Kidney (tissue), 14 donors: ENCODE measurements around the gene LRRFIP1. TPM values are rescaled to one million over a fixed set of nuclear protein-coding genes. Genes with fewer than 3 reads are reported as not detected.
"Not testable (repeated sequence)": the region's sequence is repeated elsewhere in the genome, so short reads cannot be mapped to it uniquely, and the experiment has no call there.

Source experiments
- DNase-seq, 5 donors: peaks; one replicate each; pipeline ENCODE4 v3.0.0-alpha.2; 2013 to 2020
- FAIRE-seq: peaks from 2 replicates; lab custom pipeline; 2012; peaks lifted over from hg19 to GRCh38; lab: Jason Lieb, UNC
- H3K27ac ChIP-seq, 2 donors: one replicate each; pipeline ENCODE4 v1.7.0; 2013; ENCODE audit warnings: low read depth in 2 of 2, low read length in 2 of 2, inconsistent platforms in 1 of 2
- H3K27me3 ChIP-seq: one replicate; pipeline ENCODE4 v1.7.1; 2013; ENCODE audit warnings: low read length, inconsistent platforms; ENCODE audit not compliant: control insufficient read depth, insufficient read depth
- H3K36me3 ChIP-seq, 3 donors: one replicate each; pipeline versions ENCODE4 v1.7.0 to v1.7.1; 2013; ENCODE audit warnings: low read length in 3 of 3, control low read depth in 1 of 3, inconsistent platforms in 1 of 3; ENCODE audit not compliant: insufficient read depth in 3 of 3, control insufficient read depth in 2 of 3
- H3K4me1 ChIP-seq, 3 donors: one replicate each; pipeline versions ENCODE4 v1.7.0 to v1.7.1; 2013; ENCODE audit warnings: low read length in 3 of 3, inconsistent platforms in 1 of 3, low read depth in 1 of 3; ENCODE audit not compliant: control insufficient read depth in 2 of 3, insufficient read depth in 2 of 3
- H3K4me3 ChIP-seq, 3 donors: one replicate each; pipeline versions ENCODE4 v1.7.0 to v1.8.1; 2013; ENCODE audit warnings: low read length in 3 of 3, control low read depth in 1 of 3, inconsistent platforms in 1 of 3
- H3K9ac ChIP-seq, 3 donors: one replicate each; pipeline versions ENCODE4 v1.7.0 to v1.7.1; 2013; ENCODE audit warnings: low read length in 3 of 3, control low read depth in 1 of 3, inconsistent platforms in 1 of 3
- H3K9me3 ChIP-seq, 3 donors: one replicate each; pipeline versions ENCODE4 v1.7.0 to v1.7.1; 2013; ENCODE audit warnings: low read length in 3 of 3, control low read depth in 1 of 3, inconsistent platforms in 1 of 3; ENCODE audit not compliant: control insufficient read depth in 2 of 3, insufficient read depth in 1 of 3
- intact Hi-C: fragments of 100-400 bp; cut with DNase I; formaldehyde crosslinking; loops from one replicate; pipeline ENCODE4 v1.11.1; 2022
- polyA plus RNA-seq: library from polyadenylated mRNA; stranded (reverse); fragments of 350-450 nt; fragmentation: Illumina TruSeq; extraction: RNeasy Lipid Tissue Mini Kit (QIAGEN cat#74804); gene quantifications from one replicate; pipeline ENCODE4 v1.2.3, GENCODE V29; 2014; ENCODE audit warnings: low read depth, low replicate concordance; ENCODE audit not compliant: insufficient read depth
- total RNA-seq: library from RNA; stranded (reverse); fragmentation: NEBNext Ultra II Directional; extraction: Animal tissue kit (Norgen Biotek cat#: 25700); gene quantifications from one replicate; pipeline ENCODE4 v1.2.1, GENCODE V29; 2021
- TF ChIP-seq, protein P1 (sequence below): IDR thresholded peaks from 3 replicates; pipeline ENCODE4 v1.5.1; 2012; ENCODE audit warnings: mild to moderate bottlenecking, moderate library complexity, borderline replicate concordance; ENCODE audit not compliant: insufficient read depth; ENCODE audit errors: extremely low read depth
- donor health status: control.
- donor health status: control.
- donor health status: control.
- donor health status: control.
- donor health status: control.
- donor health status: DM: yes; HTN: yes; CAD: no.
- donor health status: Normal renal cell carcinoma (clear cell type).

Gene LRRFIP1
- total and polyA plus RNA-seq, 2 donors from 2014 or later: 39.1 to 204 TPM

DNA sequence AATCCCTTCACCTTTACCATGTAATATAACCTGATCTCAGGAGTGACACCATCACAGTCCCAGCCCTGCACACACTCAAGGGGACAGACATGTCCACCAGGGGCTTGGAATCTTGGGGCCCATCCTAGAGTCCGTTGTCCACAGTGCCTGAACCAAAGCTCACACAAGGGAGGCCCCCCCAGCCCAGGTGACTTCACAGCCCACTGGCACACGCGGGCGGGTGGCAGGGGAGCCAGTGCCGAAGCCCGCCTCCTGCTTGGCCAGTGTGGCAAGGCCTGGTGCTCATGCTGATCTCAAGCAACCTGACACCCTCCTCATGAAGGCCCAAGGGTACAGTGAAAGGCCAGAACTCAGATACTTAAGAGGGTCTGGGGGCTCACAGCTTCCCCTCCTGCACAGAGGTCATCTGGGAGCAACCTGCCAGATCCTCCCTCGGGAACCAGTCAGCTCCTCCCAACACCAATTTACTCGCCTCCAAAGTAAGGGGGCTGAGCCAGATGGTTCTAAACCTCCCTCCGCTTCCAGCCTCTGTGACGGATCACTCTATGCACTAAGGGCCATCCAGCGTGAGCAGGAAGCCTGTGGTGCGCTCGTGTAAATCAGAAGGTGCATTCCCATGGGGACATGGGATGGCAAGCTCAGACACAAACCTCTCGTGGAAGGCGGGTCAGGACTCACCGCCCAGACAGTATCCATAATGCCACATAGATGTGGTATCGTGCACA lies 33.6 kb upstream of the LRRFIP1 start:
- Histone ChIP-seq H3K4me1 (peaks cover 0 to 9% (median 4%) of the 10 kb centered on the region in 3 donors), H3K9ac (no peak overlapping the region), H3K27me3 (no peaks in the 10 kb centered on the region), H3K4me3 (no peak overlapping the region), H3K27ac (no peak overlapping the region), H3K9me3 (no peaks in the 10 kb centered on the region), H3K36me3 (no peaks in the 10 kb centered on the region)
- TF ChIP-seq, protein P1, sequence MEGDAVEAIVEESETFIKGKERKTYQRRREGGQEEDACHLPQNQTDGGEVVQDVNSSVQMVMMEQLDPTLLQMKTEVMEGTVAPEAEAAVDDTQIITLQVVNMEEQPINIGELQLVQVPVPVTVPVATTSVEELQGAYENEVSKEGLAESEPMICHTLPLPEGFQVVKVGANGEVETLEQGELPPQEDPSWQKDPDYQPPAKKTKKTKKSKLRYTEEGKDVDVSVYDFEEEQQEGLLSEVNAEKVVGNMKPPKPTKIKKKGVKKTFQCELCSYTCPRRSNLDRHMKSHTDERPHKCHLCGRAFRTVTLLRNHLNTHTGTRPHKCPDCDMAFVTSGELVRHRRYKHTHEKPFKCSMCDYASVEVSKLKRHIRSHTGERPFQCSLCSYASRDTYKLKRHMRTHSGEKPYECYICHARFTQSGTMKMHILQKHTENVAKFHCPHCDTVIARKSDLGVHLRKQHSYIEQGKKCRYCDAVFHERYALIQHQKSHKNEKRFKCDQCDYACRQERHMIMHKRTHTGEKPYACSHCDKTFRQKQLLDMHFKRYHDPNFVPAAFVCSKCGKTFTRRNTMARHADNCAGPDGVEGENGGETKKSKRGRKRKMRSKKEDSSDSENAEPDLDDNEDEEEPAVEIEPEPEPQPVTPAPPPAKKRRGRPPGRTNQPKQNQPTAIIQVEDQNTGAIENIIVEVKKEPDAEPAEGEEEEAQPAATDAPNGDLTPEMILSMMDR: no peak
- intact Hi-C loops: no loop called here
- FAIRE-seq: no peak
- DNase-seq: peak in 3 of 5 donors; percentile 40 to 55 (median 40)

DNA sequence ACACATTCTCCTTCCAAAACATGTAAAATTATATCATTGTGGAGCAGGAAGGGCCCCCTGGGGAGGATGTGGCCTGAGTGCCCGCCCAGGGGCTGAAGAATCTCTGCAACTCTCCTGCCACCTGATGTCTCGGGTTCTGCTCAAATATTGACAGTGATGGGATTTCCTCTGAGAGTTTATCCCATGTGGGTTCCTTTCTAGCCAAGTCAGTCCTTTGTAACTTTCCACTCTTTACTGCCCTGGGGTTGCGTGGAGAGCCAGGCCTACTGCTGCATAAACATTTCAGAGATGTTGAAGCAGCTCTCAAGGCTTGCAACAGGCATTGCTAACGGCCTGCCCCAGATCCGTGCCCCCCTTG lies 32.9 kb upstream of the LRRFIP1 start:
- FAIRE-seq: no peak
- Histone ChIP-seq H3K9ac (peak overlapping the region in 1 of 3 donors; percentile 1), H3K27me3 (no peaks in the 10 kb centered on the region), H3K4me3 (no peak overlapping the region), H3K36me3 (no peaks in the 10 kb centered on the region), H3K4me1 (peaks cover 0 to 9% (median 4%) of the 10 kb centered on the region in 3 donors), H3K27ac (no peak overlapping the region), H3K9me3 (no peaks in the 10 kb centered on the region)
- intact Hi-C loops: no loop called here
- DNase-seq: no peak
- TF ChIP-seq, protein P1: no peak

DNA sequence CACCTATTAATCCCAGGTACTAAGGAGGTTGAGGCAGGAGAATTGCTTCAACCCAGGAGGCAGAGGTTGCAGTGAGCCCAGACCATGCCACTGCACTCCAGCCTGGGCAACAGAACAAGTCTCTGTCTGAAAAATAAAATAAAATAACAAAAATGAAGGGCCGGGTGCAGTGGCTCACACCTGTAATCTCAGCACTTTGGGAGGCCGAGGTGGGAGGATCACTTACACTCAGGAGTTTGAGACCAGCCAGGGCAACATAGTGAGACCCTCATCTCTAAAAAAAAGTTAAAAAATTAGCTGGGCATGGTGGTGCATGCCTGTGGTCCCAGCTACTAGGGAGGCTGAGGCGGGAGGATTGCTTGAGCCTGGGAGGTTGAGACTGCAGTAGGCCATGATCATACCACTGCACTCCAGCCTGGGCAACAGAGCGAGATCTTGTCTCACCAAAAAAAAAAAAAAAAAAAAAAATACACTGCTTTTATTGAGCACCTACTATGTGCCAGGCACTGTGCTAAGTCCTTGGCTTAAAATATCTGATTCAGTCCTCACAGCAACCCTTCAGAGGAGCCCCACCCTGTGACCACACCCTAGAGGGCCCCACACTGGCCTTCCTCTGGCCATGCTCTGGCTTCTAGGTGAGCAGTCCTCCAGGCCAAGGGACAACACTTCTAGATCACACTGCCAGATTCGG lies 31.4 kb upstream of the LRRFIP1 start:
- H3K4me3 ChIP-seq, H3K9ac ChIP-seq, H3K9me3 ChIP-seq, intact Hi-C loops, H3K27ac ChIP-seq, FAIRE-seq, H3K27me3 ChIP-seq, H3K36me3 ChIP-seq: not testable (repeated sequence)
- DNase-seq: peak in 1 of 5 donors; percentile 26
- H3K4me1 ChIP-seq: peaks cover 0 to 12% (median 10%) of the 10 kb centered on the region in 3 donors

DNA sequence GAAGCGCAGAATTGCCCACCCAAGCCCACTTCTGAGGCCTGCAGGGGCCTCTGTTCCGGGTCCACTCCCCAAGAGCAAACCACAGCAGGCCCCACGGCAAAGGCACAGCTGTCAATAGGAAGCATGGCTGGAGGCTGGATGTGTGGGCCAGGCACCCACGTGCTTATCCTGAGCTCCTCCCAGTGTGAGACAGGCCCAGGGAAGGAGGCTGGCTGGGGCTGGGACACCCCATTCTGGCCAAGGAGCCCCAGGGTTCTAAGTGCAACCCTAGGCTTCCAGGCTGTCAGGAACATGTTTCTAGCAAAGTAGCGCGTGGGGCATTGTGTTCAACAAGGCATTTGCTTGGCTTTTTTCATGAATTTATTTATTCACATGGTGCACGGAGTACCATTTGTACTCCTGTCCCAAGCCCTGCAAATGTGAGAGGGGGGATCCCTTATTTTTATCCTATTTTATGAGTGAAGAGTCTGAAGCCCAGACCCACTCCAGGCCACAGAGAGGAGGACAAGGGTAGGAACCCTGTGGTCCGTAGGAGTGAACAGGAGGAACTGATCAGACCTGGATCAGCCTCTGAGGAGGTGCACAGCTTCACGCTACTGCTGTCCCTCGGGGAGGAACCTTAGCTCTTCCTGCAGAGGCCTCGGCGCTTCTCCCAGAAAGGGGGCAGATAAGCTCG lies 30.7 kb upstream of the LRRFIP1 start:
- peak in 1 of 5 donors; percentile 34 for DNase-seq
- no peak overlapping the region for H3K9ac ChIP-seq
- TF ChIP-seq, protein P1: no peak
- H3K36me3 ChIP-seq: no peaks in the 10 kb centered on the region
- no peaks in the 10 kb centered on the region for H3K27me3 ChIP-seq
- FAIRE-seq: no peak
- H3K4me3 ChIP-seq: no peak overlapping the region
- H3K27ac ChIP-seq: no peak overlapping the region
- H3K9me3 ChIP-seq: no peaks in the 10 kb centered on the region
- peaks cover 0 to 9% (median 6%) of the 10 kb centered on the region in 3 donors for H3K4me1 ChIP-seq
- intact Hi-C loops: no loop called here
